OCI-LY1 (cell line): Measurements from ENCODE around the gene TBX19.

Experiments
- H2AFZ ChIP-seq: fragments of 200-600 bp; sonication (generic), shearing (Covaris generic); 2 replicates; pipeline ENCODE4 v1.6.0; 2014; ENCODE audit warnings: antibody characterized with exemption, mild to moderate bottlenecking, low read length
- H3F3A ChIP-seq: fragments of 200-600 bp; sonication (generic), shearing (Covaris generic); 2 replicates; pipeline ENCODE4 v1.6.0; 2014; ENCODE audit warnings: mild to moderate bottlenecking, antibody characterized with exemption, low read length, moderate library complexity; ENCODE audit not compliant: insufficient read depth
- H3K27ac ChIP-seq: fragments of 200-600 bp; sonication (generic); 2 replicates; pipeline ENCODE4 v1.5.1; 2014; ENCODE audit warnings: low read length, mixed run types, mild to moderate bottlenecking, low read depth; ENCODE audit not compliant: poor library complexity, severe bottlenecking
- H3K27me3 ChIP-seq: fragments of 200-600 bp; sonication (generic); 2 replicates; pipeline ENCODE4 v1.6.0; 2014; ENCODE audit warnings: antibody characterized with exemption, mild to moderate bottlenecking, low read length, moderate library complexity; ENCODE audit not compliant: insufficient read depth
- H3K36me3 ChIP-seq: fragments of 200-600 bp; sonication (generic); 2 replicates; pipeline ENCODE4 v1.6.1; 2014; ENCODE audit warnings: mild to moderate bottlenecking, antibody characterized with exemption, low read length, moderate library complexity, mixed read lengths; ENCODE audit not compliant: insufficient read depth
- H3K4me1 ChIP-seq: fragments of 200-600 bp; sonication (generic); 2 replicates; pipeline ENCODE4 v1.5.1; 2014; ENCODE audit warnings: mild to moderate bottlenecking, low read length, moderate library complexity; ENCODE audit not compliant: insufficient read depth, severe bottlenecking
- H3K4me2 ChIP-seq: fragments of 200-600 bp; sonication (generic), shearing (Covaris generic); 2 replicates; pipeline ENCODE4 v1.6.1; 2014; ENCODE audit warnings: low read length
- H3K4me3 ChIP-seq: fragments of 200-600 bp; sonication (generic); 2 replicates; pipeline ENCODE4 v1.5.1; 2014; ENCODE audit warnings: low read length, low read depth, mild to moderate bottlenecking, mixed read lengths; ENCODE audit not compliant: poor library complexity, severe bottlenecking
- H3K79me2 ChIP-seq: fragments of 200-600 bp; shearing (Covaris generic); 2 replicates; pipeline ENCODE4 v1.6.1; 2016; ENCODE audit warnings: mixed run types, low read length, mixed read lengths; ENCODE audit not compliant: insufficient read depth
- H3K9ac ChIP-seq: fragments of 200-600 bp; sonication (generic), shearing (Covaris generic); 2 replicates; pipeline ENCODE4 v1.6.1; 2014; ENCODE audit warnings: mild to moderate bottlenecking, low read length, mixed read lengths
- H3K9me2 ChIP-seq: fragments of 200-600 bp; sonication (generic), shearing (Covaris generic); 2 replicates; pipeline ENCODE4 v1.6.1; 2014; ENCODE audit warnings: low read depth, mild to moderate bottlenecking, low read length, mixed read lengths
- H3K9me3 ChIP-seq: fragments of 200-600 bp; shearing (Covaris generic); 2 replicates; pipeline ENCODE4 v1.6.1; 2014; ENCODE audit warnings: low read length, mixed read lengths
- H4K20me1 ChIP-seq: fragments of 200-600 bp; sonication (generic), shearing (Covaris generic); 2 replicates; pipeline ENCODE4 v1.6.0; 2016; ENCODE audit warnings: mild to moderate bottlenecking, low read length; ENCODE audit not compliant: insufficient read depth
- CTCF ChIP-seq: fragments of 200-600 bp; sonication (generic), shearing (Covaris generic); IDR thresholded peaks from 2 replicates; pipeline ENCODE4 v1.5.1; 2017; ENCODE audit warnings: mild to moderate bottlenecking, antibody characterized with exemption, low read length, moderate library complexity, mixed read lengths
- EZH2 ChIP-seq: fragments of 200-600 bp; sonication (generic), shearing (Covaris generic); IDR thresholded peaks from 2 replicates; pipeline ENCODE4 v1.8.0; 2017; ENCODE audit warnings: borderline replicate concordance, mixed run types, mild to moderate bottlenecking, antibody characterized with exemption, low read length, moderate library complexity, mixed read lengths

Gene TBX19

GRCh38 chr1:168235937-168236336 is 44.7 kb upstream of the TBX19 start:
- H3K4me1 ChIP-seq = no peaks in the 10 kb centered on the region
- no peak overlapping the region for H3K4me3 ChIP-seq
- H3K4me2 ChIP-seq = no peak overlapping the region
- no peak overlapping the region for H3K27ac ChIP-seq
- no peaks in the 10 kb centered on the region for H3K9me3 ChIP-seq
- TF ChIP-seq CTCF = no peak
- TF ChIP-seq EZH2 = no peak
- H3K36me3 ChIP-seq = peaks cover 97% of the 10 kb centered on the region
- H4K20me1 ChIP-seq = no peaks in the 10 kb centered on the region
- no peak overlapping the region for H2AFZ ChIP-seq
- peaks cover 8% of the 10 kb centered on the region for H3K79me2 ChIP-seq
- no peaks in the 10 kb centered on the region for H3K9me2 ChIP-seq
- H3F3A ChIP-seq = no peaks in the 10 kb centered on the region
- H3K9ac ChIP-seq = no peak overlapping the region
- no peaks in the 10 kb centered on the region for H3K27me3 ChIP-seq

GRCh38 chr1:168236836-168237611 is 43.7 kb upstream of the TBX19 start:
- Histone ChIP-seq H3K9ac (no peak overlapping the region), H2AFZ (no peak overlapping the region), H3K27ac (no peak overlapping the region), H3K4me2 (no peak overlapping the region), H3K79me2 (peaks cover 5% of the 10 kb centered on the region), H3K36me3 (peaks cover 97% of the 10 kb centered on the region), H4K20me1 (no peaks in the 10 kb centered on the region), H3K27me3 (no peaks in the 10 kb centered on the region), H3K4me1 (no peaks in the 10 kb centered on the region), H3K9me2 (no peaks in the 10 kb centered on the region), H3F3A (no peaks in the 10 kb centered on the region), H3K9me3 (no peaks in the 10 kb centered on the region), H3K4me3 (no peak overlapping the region)
- TF ChIP-seq EZH2 (no peak), CTCF (no peak)

GRCh38 chr1:168243198-168243597 is 37.5 kb upstream of the TBX19 start:
- Histone ChIP-seq H3K4me2 (no peak overlapping the region), H3K4me3 (no peak overlapping the region), H3K36me3 (peaks cover 96% of the 10 kb centered on the region)

More at GRCh38 chr1:168243198-168243597, 37.5 kb upstream of the TBX19 start:
- Histone ChIP-seq H3K9me3 (no peaks in the 10 kb centered on the region), H3K79me2 (0 out of 2 replicates have a peak, but pooled peaks cover 4% of the 10 kb centered on the region), H3K9me2 (no peaks in the 10 kb centered on the region), H3F3A (no peaks in the 10 kb centered on the region), H3K4me1 (no peaks in the 10 kb centered on the region), H3K27ac (no peak overlapping the region), H2AFZ (no peak overlapping the region), H3K27me3 (no peaks in the 10 kb centered on the region), H4K20me1 (no peaks in the 10 kb centered on the region), H3K9ac (no peak overlapping the region)
- TF ChIP-seq EZH2 = no peak
- no peak for TF ChIP-seq CTCF
